CD4-positive, alpha-beta T cell treated with Interleukin-4 for 1 hour (primary cell): ENCODE results near the gene RSPH1.
"Not testable (repeated sequence)": the region's sequence is repeated elsewhere in the genome, so short reads cannot be mapped to it uniquely, and the experiment has no call there.

Experiments used
- DNase-seq, 2 donors: peaks; one replicate each; pipeline ENCODE4 v3.0.0-alpha.2; 2020 to 2022

Gene RSPH1

GRCh38 chr21:42480736-42481135, 15.3 kb downstream of the RSPH1 start:
- no peak for DNase-seq

- DNase-seq, result no peak
These were observed 16.4 kb downstream of the RSPH1 start for GRCh38 chr21:42479582-42479981.

GRCh38 chr21:42478504-42478903, 17.5 kb downstream of the RSPH1 start:
- DNase-seq, result no peak

- DNase-seq, result no peak
These were observed 19.4 kb downstream of the RSPH1 start for GRCh38 chr21:42476388-42477331.

GRCh38 chr21:42475526-42476387, 20.3 kb downstream of the RSPH1 start:
- DNase-seq, result no peak

- DNase-seq, result no peak
These were observed 21.0 kb downstream of the RSPH1 start for GRCh38 chr21:42475036-42475435.

GRCh38 chr21:42474043-42474831, 21.8 kb downstream of the RSPH1 start:
- no peak for DNase-seq

GRCh38 chr21:42473498-42474042, 22.5 kb downstream of the RSPH1 start:
- no peak for DNase-seq

- DNase-seq, result no peak
These were observed 23.5 kb downstream of the RSPH1 start for GRCh38 chr21:42472521-42472920.

- no peak for DNase-seq
These were observed 24.2 kb downstream of the RSPH1 start for GRCh38 chr21:42471716-42472330.

- no peak for DNase-seq
These were observed 24.8 kb downstream of the RSPH1 start for GRCh38 chr21:42471206-42471605.

GRCh38 chr21:42469726-42470125, 26.3 kb downstream of the RSPH1 start:
- not testable (repeated sequence) for DNase-seq

- no peak for DNase-seq
These were observed 26.8 kb downstream of the RSPH1 start for GRCh38 chr21:42469272-42469671.

GRCh38 chr21:42468491-42469131, 27.4 kb downstream of the RSPH1 start:
- DNase-seq, result no peak

- DNase-seq, result peak; percentile 24 to 25
These were observed 28.7 kb downstream of the RSPH1 start for GRCh38 chr21:42467140-42467983.

- no peak for DNase-seq
These were observed 29.3 kb downstream of the RSPH1 start for GRCh38 chr21:42466700-42467099.

GRCh38 chr21:42465803-42466127, 30.3 kb downstream of the RSPH1 start:
- no peak for DNase-seq

GRCh38 chr21:42465008-42465802, 30.8 kb downstream of the RSPH1 start:
- peak in 1 of 2 donors; percentile 25 for DNase-seq

GRCh38 chr21:42463861-42464515, 32.0 kb downstream of the RSPH1 start:
- peak; percentile 82 to 85 for DNase-seq
